Keratinocyte (primary cell): ENCODE results near the gene TIMP2.

ENCODE experiments used
- EZH2 ChIP-seq: IDR thresholded peaks from one replicate; pipeline ENCODE4 v1.6.1; 2012; ENCODE audit warnings: inconsistent platforms, mild to moderate bottlenecking, low read length, moderate library complexity
- TF ChIP-seq, protein P1 (sequence below), 3 experiments: IDR thresholded peaks in 1 of 3; conservative IDR thresholded peaks in 1 of 3; optimal IDR thresholded peaks in 1 of 3; 2 replicates in 2 of 3; 3 replicates in 1 of 3; pipeline versions ENCODE3 to v1.5.1; 2011; ENCODE audit warnings: low read length in 3 of 3, mild to moderate bottlenecking in 3 of 3, moderate library complexity in 2 of 3, control low read depth in 1 of 3, inconsistent platforms in 1 of 3; ENCODE audit not compliant: insufficient read depth in 2 of 3; ENCODE audit errors: extremely low read depth in 1 of 3

DNA sequence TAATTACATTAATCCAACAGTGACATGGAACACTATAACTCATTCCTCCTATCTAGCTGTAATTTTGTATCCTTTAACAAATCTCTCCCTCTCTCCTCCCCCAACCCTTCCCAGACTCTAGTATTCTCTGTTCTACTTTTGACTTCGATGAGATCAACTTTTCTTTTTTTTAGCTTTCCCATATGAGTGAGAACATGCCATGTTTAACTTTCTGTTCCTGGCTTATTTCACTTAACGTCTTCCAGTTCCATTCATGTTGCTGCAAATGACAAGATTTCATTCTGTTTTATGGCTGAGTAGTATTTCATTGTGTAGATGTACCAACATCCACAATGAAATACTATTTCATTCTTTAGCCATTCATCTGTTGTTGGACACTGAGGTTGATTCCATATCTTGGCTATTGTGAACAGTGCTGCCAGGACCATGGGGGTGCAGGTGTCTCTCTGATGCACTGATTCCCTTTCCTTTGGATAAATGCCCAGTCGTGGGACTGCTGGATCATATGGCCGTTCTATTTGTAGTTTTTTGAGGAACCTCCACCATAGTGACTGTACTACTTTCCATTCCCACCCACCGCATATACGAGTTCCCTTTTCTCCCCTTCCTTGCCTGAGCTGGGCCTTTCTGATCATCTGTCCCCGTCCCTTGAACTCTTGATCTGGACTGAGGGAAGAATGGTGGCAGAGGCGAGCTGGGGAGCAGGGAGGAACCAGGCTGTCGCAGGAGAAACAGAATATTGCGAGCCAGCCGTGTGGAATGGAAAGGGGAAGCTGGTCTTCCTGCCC, 14.5 kb downstream of the TIMP2 start:
- TF ChIP-seq, protein P1, sequence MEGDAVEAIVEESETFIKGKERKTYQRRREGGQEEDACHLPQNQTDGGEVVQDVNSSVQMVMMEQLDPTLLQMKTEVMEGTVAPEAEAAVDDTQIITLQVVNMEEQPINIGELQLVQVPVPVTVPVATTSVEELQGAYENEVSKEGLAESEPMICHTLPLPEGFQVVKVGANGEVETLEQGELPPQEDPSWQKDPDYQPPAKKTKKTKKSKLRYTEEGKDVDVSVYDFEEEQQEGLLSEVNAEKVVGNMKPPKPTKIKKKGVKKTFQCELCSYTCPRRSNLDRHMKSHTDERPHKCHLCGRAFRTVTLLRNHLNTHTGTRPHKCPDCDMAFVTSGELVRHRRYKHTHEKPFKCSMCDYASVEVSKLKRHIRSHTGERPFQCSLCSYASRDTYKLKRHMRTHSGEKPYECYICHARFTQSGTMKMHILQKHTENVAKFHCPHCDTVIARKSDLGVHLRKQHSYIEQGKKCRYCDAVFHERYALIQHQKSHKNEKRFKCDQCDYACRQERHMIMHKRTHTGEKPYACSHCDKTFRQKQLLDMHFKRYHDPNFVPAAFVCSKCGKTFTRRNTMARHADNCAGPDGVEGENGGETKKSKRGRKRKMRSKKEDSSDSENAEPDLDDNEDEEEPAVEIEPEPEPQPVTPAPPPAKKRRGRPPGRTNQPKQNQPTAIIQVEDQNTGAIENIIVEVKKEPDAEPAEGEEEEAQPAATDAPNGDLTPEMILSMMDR (optimal IDR thresholded peaks at IDR 0.05 in 1 of 3, IDR thresholded peaks at IDR 0.05 in 1 of 3, conservative IDR thresholded peaks at IDR 0.05 in 1 of 3; ENCODE audit: extremely low read depth in 1 of 3, insufficient read depth in 2 of 3, low read length in 3 of 3), result no peak
- TF ChIP-seq EZH2, result no peak
